ENCODE measurements around the gene CENPP. TPM values are rescaled to one million over a fixed set of nuclear protein-coding genes. Genes with fewer than 3 reads are reported as not detected.

The CENPP gene
- total RNA-seq, 2 experiments from 2014 or later = 22.8 to 38.3 TPM

- CTCF ChIA-PET = no interaction called here
- no peaks in the 10 kb centered on the region for H3K27me3 Mint-ChIP-seq
- no peak for DNase-seq
- H3K4me3 Mint-ChIP-seq = no peak overlapping the region
- H3K36me3 Mint-ChIP-seq = peaks cover 11% of the 10 kb centered on the region
- peaks cover 2% of the 10 kb centered on the region for H3K4me1 Mint-ChIP-seq
- no peak overlapping the region for H3K27ac Mint-ChIP-seq
- peaks cover 2% of the 10 kb centered on the region for H3K9me3 Mint-ChIP-seq (ENCODE audit: low read depth)
- no peak for ATAC-seq
These were observed 281.3 kb downstream of the CENPP start for GRCh38 chr9:92607088-92607487.

- ATAC-seq (no peak), DNase-seq (no peak)
- Mint-ChIP-seq H3K9me3 (ENCODE audit: low read depth) (peaks cover 2% of the 10 kb centered on the region), H3K27me3 (no peaks in the 10 kb centered on the region), H3K4me1 (peaks cover 2% of the 10 kb centered on the region), H3K4me3 (no peak overlapping the region), H3K36me3 (peaks cover 14% of the 10 kb centered on the region), H3K27ac (no peak overlapping the region)
- CTCF ChIA-PET = no interaction called here
These were observed 282.0 kb downstream of the CENPP start for GRCh38 chr9:92607773-92608172.

DNA sequence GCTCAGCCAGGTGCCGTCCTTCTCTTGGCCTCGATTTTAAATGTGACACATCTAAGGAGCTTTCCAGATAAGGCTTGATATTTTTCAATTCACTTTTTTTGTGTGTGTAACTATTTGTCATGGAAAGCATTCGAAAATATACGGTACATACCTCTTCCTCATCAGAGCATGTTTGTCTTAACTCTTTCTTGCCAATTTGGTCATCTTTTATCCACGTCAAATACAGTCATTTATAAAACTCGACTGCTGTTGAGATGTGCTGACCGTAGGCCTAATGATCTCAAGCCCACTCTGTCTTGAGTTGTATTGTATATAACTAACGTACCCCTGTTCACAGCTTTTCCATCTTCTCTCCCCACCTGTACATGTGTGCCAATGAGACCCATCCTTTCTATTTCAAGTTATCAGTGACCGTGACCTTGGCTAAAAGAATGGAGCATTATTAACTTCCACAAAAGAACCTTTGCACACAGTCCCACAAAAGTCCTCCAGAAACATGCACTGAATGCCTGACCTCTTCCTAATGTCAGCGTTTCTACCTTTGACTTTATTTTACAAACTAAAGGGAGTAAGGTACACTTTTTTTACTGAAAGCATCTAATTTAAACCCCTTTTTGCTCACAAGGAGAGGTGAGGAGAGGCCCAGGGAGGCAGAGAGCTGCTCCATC is 282.6 kb downstream of the CENPP start:
- no peak for ATAC-seq
- no peaks in the 10 kb centered on the region for H3K27me3 Mint-ChIP-seq

GRCh38 chr9:92608909-92609445 is 283.2 kb downstream of the CENPP start:
- DNase-seq (no peak), ATAC-seq (no peak)
- CTCF ChIA-PET = no interaction called here
- Mint-ChIP-seq H3K27ac (no peak overlapping the region), H3K36me3 (peaks cover 16% of the 10 kb centered on the region), H3K4me3 (no peak overlapping the region), H3K9me3 (ENCODE audit: low read depth) (peaks cover 2% of the 10 kb centered on the region), H3K4me1 (peaks cover 2% of the 10 kb centered on the region), H3K27me3 (no peaks in the 10 kb centered on the region)

More for the DNA sequence above, 282.6 kb downstream of the CENPP start:
- DNase-seq = no peak
- Mint-ChIP-seq H3K4me1 (peaks cover 2% of the 10 kb centered on the region), H3K9me3 (ENCODE audit: low read depth) (peaks cover 2% of the 10 kb centered on the region), H3K36me3 (peaks cover 14% of the 10 kb centered on the region), H3K27ac (no peak overlapping the region), H3K4me3 (no peak overlapping the region)
- CTCF ChIA-PET = no interaction called here

GRCh38 chr9:92610470-92611420 is 285.0 kb downstream of the CENPP start:
- H3K9me3 Mint-ChIP-seq (ENCODE audit: low read depth) = no peaks in the 10 kb centered on the region
- no peak for ATAC-seq
- peaks cover 2% of the 10 kb centered on the region for H3K4me1 Mint-ChIP-seq
- no peaks in the 10 kb centered on the region for H3K27me3 Mint-ChIP-seq
- peaks cover 19% of the 10 kb centered on the region for H3K36me3 Mint-ChIP-seq
- no peak overlapping the region for H3K4me3 Mint-ChIP-seq
- CTCF ChIA-PET = no interaction called here
- no peak overlapping the region for H3K27ac Mint-ChIP-seq
- DNase-seq = no peak

DNA sequence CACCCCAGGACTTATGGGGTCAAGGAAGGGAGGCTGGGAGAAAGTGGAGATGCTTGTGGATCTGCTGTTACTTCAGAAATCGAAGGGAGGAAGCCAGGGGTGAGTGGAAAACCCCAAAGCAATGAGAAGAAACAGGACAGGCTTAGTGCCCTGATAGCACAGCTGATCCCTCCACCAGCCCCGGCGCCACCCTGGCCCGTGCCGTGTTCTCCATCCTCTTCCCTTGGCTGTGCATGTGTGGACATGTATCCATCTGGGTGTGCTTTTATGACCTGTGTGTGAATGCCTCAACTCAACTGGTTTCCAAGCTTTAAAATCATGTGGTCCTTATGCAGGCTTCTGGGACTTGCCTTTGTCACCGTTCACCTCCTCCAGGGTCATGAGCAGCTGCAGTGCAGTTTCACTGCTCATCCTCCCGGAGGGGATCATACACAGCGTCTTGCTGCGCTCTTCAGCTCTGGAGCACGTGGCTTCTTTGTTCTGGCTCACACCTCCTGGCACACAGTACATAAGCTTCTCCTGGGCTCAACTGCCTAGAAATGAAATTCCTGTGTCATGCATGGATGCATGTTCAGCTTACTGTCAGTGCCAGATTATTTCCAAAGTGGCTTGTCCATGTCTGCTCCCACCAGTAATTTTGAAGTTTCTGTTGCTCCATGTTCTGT is 286.0 kb downstream of the CENPP start:
- H3K4me1 Mint-ChIP-seq = peaks cover 2% of the 10 kb centered on the region
- CTCF ChIA-PET = interaction anchor here (0.6 kb wide), 1 partner anchor 1578 kb away, joined by 3 read pairs; no protein-coding TSS in a partner anchor

DNA sequence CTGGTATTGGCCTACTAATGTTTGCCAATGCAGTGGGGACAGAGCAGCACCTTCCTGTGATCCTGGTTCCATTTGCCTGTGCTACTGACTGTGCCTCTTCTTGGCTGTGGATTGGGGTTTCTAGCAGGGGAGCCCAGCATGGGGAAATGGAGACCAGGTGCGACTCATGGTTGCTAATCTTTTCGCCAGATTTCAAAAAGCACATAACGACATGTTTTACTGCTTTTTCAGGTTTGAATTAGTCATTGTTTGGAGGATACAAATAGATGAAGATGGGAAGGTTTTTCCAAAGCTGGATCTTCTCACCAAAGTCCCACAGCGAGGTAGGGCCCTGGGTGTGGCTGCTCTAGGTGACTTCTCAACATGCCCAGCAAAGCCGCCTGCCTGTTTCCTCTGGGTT is 286.5 kb downstream of the CENPP start:
- no peak for ATAC-seq
- H3K4me3 Mint-ChIP-seq = no peak overlapping the region
- peaks cover 19% of the 10 kb centered on the region for H3K36me3 Mint-ChIP-seq
- H3K4me1 Mint-ChIP-seq = no peaks in the 10 kb centered on the region
- no peak overlapping the region for H3K27ac Mint-ChIP-seq
- H3K9me3 Mint-ChIP-seq (ENCODE audit: low read depth) = no peaks in the 10 kb centered on the region
- no peak for DNase-seq
- no peaks in the 10 kb centered on the region for H3K27me3 Mint-ChIP-seq
- CTCF ChIA-PET = interaction anchor here (0.6 kb wide), 1 partner anchor 1578 kb away, joined by 3 read pairs; no protein-coding TSS in a partner anchor

More for the DNA sequence above, 286.0 kb downstream of the CENPP start:
- Mint-ChIP-seq H3K4me3 (no peak overlapping the region), H3K9me3 (ENCODE audit: low read depth) (no peaks in the 10 kb centered on the region), H3K36me3 (peaks cover 17% of the 10 kb centered on the region), H3K27me3 (no peaks in the 10 kb centered on the region), H3K27ac (no peak overlapping the region)
- no peak for DNase-seq
- no peak for ATAC-seq

DNA sequence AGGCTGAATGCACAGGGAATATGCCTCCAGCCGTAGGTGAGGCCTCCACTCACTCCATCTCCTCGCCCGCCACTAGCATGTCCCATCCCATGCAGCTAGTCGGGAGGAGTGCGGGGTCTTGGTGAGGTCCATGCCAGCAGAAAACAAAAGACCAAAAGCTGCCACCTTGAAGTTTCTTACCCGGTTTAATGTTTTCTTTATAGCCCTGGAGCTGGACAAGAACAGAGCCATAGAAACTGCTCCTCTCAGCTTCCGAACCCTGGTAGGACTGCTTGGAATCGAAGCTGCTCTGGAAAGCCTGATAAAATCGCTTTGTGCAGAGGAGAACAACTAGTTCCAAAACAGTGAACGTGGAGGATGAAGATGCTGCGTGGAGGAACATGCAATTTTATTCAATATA is 287.1 kb downstream of the CENPP start:
- Mint-ChIP-seq H3K36me3 (peaks cover 19% of the 10 kb centered on the region), H3K4me1 (no peaks in the 10 kb centered on the region), H3K27me3 (no peaks in the 10 kb centered on the region), H3K4me3 (no peak overlapping the region), H3K27ac (no peak overlapping the region), H3K9me3 (ENCODE audit: low read depth) (no peaks in the 10 kb centered on the region)
- CTCF ChIA-PET = no interaction called here
- DNase-seq (no peak), ATAC-seq (no peak)

- DNase-seq (no peak), ATAC-seq (no peak)
- no peaks in the 10 kb centered on the region for H3K27me3 Mint-ChIP-seq
- peaks cover 19% of the 10 kb centered on the region for H3K36me3 Mint-ChIP-seq
- H3K27ac Mint-ChIP-seq = no peak overlapping the region
- H3K4me3 Mint-ChIP-seq = no peak overlapping the region
- H3K9me3 Mint-ChIP-seq (ENCODE audit: low read depth) = no peaks in the 10 kb centered on the region
- no peaks in the 10 kb centered on the region for H3K4me1 Mint-ChIP-seq
- CTCF ChIA-PET = no interaction called here
These were observed 287.7 kb downstream of the CENPP start for GRCh38 chr9:92613268-92614122.

- Mint-ChIP-seq H3K9me3 (ENCODE audit: low read depth) (no peaks in the 10 kb centered on the region), H3K4me3 (no peak overlapping the region), H3K27ac (no peak overlapping the region), H3K36me3 (peaks cover 24% of the 10 kb centered on the region), H3K27me3 (no peaks in the 10 kb centered on the region), H3K4me1 (no peaks in the 10 kb centered on the region)
- no peak for ATAC-seq
- DNase-seq = no peak
- CTCF ChIA-PET = no interaction called here
These were observed 288.4 kb downstream of the CENPP start for GRCh38 chr9:92614123-92614510.

DNA sequence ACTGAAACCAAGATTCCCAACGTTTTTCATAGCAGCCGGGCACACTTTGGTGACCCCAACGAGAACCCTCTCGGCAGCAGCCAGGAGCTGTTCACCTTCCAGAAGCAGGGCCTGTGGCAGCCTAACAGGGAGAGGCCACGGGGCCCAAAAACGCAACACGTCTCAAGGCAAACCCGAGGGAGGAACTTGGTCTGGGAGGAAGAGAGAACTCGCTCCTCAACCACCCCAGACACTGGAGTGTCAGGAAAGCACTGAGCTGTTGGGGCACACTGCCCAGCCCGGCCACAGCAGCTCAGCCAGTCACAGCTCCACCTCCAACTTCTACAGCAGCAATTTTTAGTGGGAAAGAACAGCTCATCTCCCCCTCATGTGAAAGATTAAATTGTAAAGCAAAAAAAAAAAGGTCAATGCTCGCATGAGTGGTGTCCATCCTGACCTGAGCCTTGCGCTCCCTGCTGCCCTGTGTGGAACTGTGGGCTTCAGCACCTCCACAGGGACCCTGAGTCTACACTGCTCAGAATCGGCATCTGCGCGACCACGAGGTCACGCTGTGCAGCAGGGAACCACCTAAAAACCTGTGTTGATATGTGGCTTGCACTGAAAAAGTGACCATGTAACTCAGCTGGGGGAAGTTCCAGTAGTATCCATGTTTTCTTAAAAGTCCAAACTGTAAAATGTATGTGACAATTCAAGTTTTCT is 289.2 kb downstream of the CENPP start:
- no peaks in the 10 kb centered on the region for H3K9me3 Mint-ChIP-seq (ENCODE audit: low read depth)
- H3K36me3 Mint-ChIP-seq = peaks cover 26% of the 10 kb centered on the region
- no peak overlapping the region for H3K4me3 Mint-ChIP-seq
- H3K27ac Mint-ChIP-seq = no peak overlapping the region
- DNase-seq = no peak
- CTCF ChIA-PET = no interaction called here
- no peaks in the 10 kb centered on the region for H3K4me1 Mint-ChIP-seq
- H3K27me3 Mint-ChIP-seq = no peaks in the 10 kb centered on the region
- no peak for ATAC-seq

GRCh38 chr9:92615790-92616189 is 290.0 kb downstream of the CENPP start:
- H3K27ac Mint-ChIP-seq = no peak overlapping the region
- no peaks in the 10 kb centered on the region for H3K27me3 Mint-ChIP-seq
- CTCF ChIA-PET = no interaction called here
- no peak overlapping the region for H3K4me3 Mint-ChIP-seq
- H3K4me1 Mint-ChIP-seq = no peaks in the 10 kb centered on the region
- no peaks in the 10 kb centered on the region for H3K9me3 Mint-ChIP-seq (ENCODE audit: low read depth)
- peaks cover 26% of the 10 kb centered on the region for H3K36me3 Mint-ChIP-seq
- ATAC-seq (no peak), DNase-seq (no peak)
